ENCODE measurements around the gene TEAD1. TPM values are rescaled to one million over a fixed set of nuclear protein-coding genes. Genes with fewer than 3 reads are reported as not detected.

Gene TEAD1
- total and polyA plus RNA-seq, 7 donors: 3.2 to 200 (median 155) TPM

- H3K4me3 ChIP-seq: no peak overlapping the region
- H3K4me1 ChIP-seq: peaks cover 0 to 77% (median 54%) of the 10 kb centered on the region in 4 donors
- intact Hi-C loops (cut with DNase I): no loop called here
- WGBS, 2 donors: 64 to 76% methylated on average over 6 of the region's 6 CpGs
- no peaks in the 10 kb centered on the region for H3K27me3 ChIP-seq
- no peaks in the 10 kb centered on the region for H3K9me3 ChIP-seq
- TF ChIP-seq POLR2A (IDR thresholded peaks at IDR 0.05) (no peak), EP300 (IDR thresholded peaks at IDR 0.05) (no peak), POLR2AphosphoS5 (IDR thresholded peaks at IDR 0.05) (no peak)
- TF ChIP-seq, protein P1, sequence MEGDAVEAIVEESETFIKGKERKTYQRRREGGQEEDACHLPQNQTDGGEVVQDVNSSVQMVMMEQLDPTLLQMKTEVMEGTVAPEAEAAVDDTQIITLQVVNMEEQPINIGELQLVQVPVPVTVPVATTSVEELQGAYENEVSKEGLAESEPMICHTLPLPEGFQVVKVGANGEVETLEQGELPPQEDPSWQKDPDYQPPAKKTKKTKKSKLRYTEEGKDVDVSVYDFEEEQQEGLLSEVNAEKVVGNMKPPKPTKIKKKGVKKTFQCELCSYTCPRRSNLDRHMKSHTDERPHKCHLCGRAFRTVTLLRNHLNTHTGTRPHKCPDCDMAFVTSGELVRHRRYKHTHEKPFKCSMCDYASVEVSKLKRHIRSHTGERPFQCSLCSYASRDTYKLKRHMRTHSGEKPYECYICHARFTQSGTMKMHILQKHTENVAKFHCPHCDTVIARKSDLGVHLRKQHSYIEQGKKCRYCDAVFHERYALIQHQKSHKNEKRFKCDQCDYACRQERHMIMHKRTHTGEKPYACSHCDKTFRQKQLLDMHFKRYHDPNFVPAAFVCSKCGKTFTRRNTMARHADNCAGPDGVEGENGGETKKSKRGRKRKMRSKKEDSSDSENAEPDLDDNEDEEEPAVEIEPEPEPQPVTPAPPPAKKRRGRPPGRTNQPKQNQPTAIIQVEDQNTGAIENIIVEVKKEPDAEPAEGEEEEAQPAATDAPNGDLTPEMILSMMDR (IDR thresholded peaks at IDR 0.05): no peak
- no peak for DNase-seq
- H3K27ac ChIP-seq: peak overlapping the region in 3 of 4 donors; percentile 69 to 83 (median 77)
- no peaks in the 10 kb centered on the region for H3K36me3 ChIP-seq
Measured at GRCh38 chr11:12840871-12841660, 166.8 kb downstream of the TEAD1 start.

- Histone ChIP-seq H3K9me3 (no peaks in the 10 kb centered on the region), H3K36me3 (no peaks in the 10 kb centered on the region), H3K4me3 (peak overlapping the region in 2 of 4 donors; percentile 6 to 15), H3K27ac (peak overlapping the region in 3 of 4 donors; percentile 69 to 83 (median 77)), H3K27me3 (no peaks in the 10 kb centered on the region), H3K4me1 (peaks cover 0 to 84% (median 64%) of the 10 kb centered on the region in 4 donors)
- 30 to 58% methylated on average over 9 of the region's 9 CpGs for WGBS, 2 donors
- DNase-seq: no peak
- no peak for TF ChIP-seq POLR2AphosphoS5 (IDR thresholded peaks at IDR 0.05)
- TF ChIP-seq, protein P1 (IDR thresholded peaks at IDR 0.05): no peak
- intact Hi-C loops (cut with DNase I): no loop called here
Measured at GRCh38 chr11:12841946-12842630, 167.9 kb downstream of the TEAD1 start.

GRCh38 chr11:12842933-12843636 lies 168.9 kb downstream of the TEAD1 start:
- WGBS, 2 donors: 13 to 43% methylated on average over 6 of the region's 6 CpGs
- peaks cover 0 to 84% (median 70%) of the 10 kb centered on the region in 4 donors for H3K4me1 ChIP-seq

GRCh38 chr11:12845163-12845562 lies 170.9 kb downstream of the TEAD1 start:
- Histone ChIP-seq H3K36me3 (no peaks in the 10 kb centered on the region), H3K27me3 (no peaks in the 10 kb centered on the region), H3K4me3 (no peak overlapping the region), H3K4me1 (peaks cover 0 to 80% (median 72%) of the 10 kb centered on the region in 4 donors), H3K9me3 (no peaks in the 10 kb centered on the region), H3K27ac (peak overlapping the region in 3 of 4 donors; percentile 69 to 83 (median 77))
- intact Hi-C loops (cut with DNase I): no loop called here
- no peak for DNase-seq
- 19 to 66% methylated on average over 6 of the region's 6 CpGs for WGBS, 2 donors
- TF ChIP-seq, protein P1 (IDR thresholded peaks at IDR 0.05): no peak
- no peak for TF ChIP-seq EP300 (IDR thresholded peaks at IDR 0.05)
- TF ChIP-seq POLR2A (IDR thresholded peaks at IDR 0.05): no peak
- no peak for TF ChIP-seq POLR2AphosphoS5 (IDR thresholded peaks at IDR 0.05)

More at GRCh38 chr11:12842933-12843636, 168.9 kb downstream of the TEAD1 start:
- intact Hi-C loops (cut with DNase I): no loop called here
- no peaks in the 10 kb centered on the region for H3K27me3 ChIP-seq
- peak in 3 of 4 donors; percentile 22 to 43 (median 42) for TF ChIP-seq POLR2AphosphoS5 (IDR thresholded peaks at IDR 0.05)
- TF ChIP-seq, protein P1 (IDR thresholded peaks at IDR 0.05): no peak
- H3K4me3 ChIP-seq: no peak overlapping the region
- no peaks in the 10 kb centered on the region for H3K9me3 ChIP-seq
- H3K36me3 ChIP-seq: no peaks in the 10 kb centered on the region
- H3K27ac ChIP-seq: peak overlapping the region in 3 of 4 donors; percentile 69 to 83 (median 77)
- no peak for DNase-seq
